GM12874 (cell line): Measurements from ENCODE around the gene EYS.

Source experiments
- TF ChIP-seq, protein P1 (sequence below): IDR thresholded peaks from 2 replicates; pipeline ENCODE4 v1.5.1; 2011; ENCODE audit warnings: low read depth, mild to moderate bottlenecking, control low read depth, low read length, moderate library complexity; ENCODE audit not compliant: insufficient read depth

EYS gene

DNA sequence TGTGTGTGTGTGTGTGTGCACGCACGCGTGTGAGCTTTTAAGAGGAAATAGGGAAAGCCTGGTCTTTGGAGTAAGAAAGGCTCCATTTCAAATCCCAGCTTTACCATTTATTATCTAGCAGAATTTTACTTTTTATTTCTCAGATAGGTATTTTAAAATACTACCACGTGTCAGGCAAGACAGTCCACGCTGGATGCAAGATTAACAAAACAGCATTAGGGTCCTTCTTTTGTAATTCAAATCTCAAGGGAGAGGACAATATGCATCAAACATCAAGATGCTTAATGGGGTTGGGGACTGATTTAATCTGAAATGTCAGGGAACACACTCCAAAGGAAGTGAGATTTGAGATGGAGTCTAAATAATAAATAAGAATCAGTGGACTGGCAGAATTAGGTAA is 1302.6 kb downstream of the EYS start:
- TF ChIP-seq, protein P1, sequence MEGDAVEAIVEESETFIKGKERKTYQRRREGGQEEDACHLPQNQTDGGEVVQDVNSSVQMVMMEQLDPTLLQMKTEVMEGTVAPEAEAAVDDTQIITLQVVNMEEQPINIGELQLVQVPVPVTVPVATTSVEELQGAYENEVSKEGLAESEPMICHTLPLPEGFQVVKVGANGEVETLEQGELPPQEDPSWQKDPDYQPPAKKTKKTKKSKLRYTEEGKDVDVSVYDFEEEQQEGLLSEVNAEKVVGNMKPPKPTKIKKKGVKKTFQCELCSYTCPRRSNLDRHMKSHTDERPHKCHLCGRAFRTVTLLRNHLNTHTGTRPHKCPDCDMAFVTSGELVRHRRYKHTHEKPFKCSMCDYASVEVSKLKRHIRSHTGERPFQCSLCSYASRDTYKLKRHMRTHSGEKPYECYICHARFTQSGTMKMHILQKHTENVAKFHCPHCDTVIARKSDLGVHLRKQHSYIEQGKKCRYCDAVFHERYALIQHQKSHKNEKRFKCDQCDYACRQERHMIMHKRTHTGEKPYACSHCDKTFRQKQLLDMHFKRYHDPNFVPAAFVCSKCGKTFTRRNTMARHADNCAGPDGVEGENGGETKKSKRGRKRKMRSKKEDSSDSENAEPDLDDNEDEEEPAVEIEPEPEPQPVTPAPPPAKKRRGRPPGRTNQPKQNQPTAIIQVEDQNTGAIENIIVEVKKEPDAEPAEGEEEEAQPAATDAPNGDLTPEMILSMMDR = no peak

GRCh38 chr6:64383277-64383676 is 1323.7 kb downstream of the EYS start:
- TF ChIP-seq, protein P1 = no peak

GRCh38 chr6:64376394-64376793 is 1330.6 kb downstream of the EYS start:
- TF ChIP-seq, protein P1 = no peak

- TF ChIP-seq, protein P1 = no peak
Measured at GRCh38 chr6:64357430-64357829, 1349.6 kb downstream of the EYS start.

DNA sequence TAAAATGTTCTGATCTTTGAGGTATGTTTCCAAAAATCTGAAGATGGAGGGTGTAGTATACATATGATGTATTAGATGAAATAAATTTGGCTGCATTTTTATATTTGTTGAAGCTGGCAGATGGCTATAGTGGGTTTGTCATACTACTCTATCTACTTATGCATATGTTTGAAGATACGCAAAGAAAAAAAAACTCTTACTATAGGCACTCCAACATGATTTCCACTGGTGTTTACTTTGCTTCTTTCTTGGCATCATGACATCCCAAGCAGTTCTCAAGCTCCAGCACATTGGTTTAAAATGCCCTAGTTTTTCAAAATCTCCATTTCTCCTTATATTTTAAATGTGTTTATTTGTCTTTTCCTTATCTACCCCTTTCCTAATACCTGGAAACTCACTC is 1359.6 kb downstream of the EYS start:
- TF ChIP-seq, protein P1 = no peak

- TF ChIP-seq, protein P1 = no peak
Measured at GRCh38 chr6:64335195-64335594, 1371.8 kb downstream of the EYS start.

DNA sequence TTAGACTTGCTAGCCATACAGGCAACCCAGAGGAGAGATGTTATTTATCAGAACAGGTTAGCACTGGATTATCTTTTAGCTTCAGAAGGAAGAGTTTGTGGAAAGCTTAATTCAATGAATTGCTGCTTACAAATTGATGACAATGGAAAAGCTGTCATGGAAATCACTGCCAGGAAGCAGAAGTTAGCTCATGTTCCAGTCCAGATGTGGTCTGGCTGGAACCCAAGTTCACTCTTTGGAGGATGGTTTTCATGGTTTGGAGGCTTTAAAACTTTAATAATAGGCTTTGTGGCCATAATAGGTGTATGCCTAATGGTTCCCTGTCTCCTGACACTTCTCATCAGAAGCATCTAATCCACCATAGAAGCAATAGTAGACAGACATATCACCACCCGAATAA is 1372.4 kb downstream of the EYS start:
- TF ChIP-seq, protein P1 = no peak
